HEK293 (cell line): ENCODE measurements around the gene PTGIS.

ENCODE experiments used
- GLIS1 ChIP-seq: fragments of 450-650 bp; formaldehyde crosslinking; IDR thresholded peaks from 2 replicates; pipeline ENCODE4 v1.5.1; 2016; ENCODE audit warnings: missing biosample characterization, missing genetic modification characterization
- KLF7 ChIP-seq: fragments of 450-650 bp; formaldehyde crosslinking; IDR thresholded peaks from 2 replicates; pipeline ENCODE4 v1.5.1; 2016; ENCODE audit warnings: missing biosample characterization, missing genetic modification characterization, borderline replicate concordance
- REPIN1 ChIP-seq: fragments of 450-650 bp; formaldehyde crosslinking; IDR thresholded peaks from 2 replicates; pipeline ENCODE4 v1.5.1; 2017; ENCODE audit warnings: missing biosample characterization, missing genetic modification characterization, low read depth
- TSHZ1 ChIP-seq: fragments of 450-650 bp; formaldehyde crosslinking; IDR thresholded peaks from 2 replicates; pipeline ENCODE4 v1.5.1; 2016; ENCODE audit warnings: missing biosample characterization, missing genetic modification characterization, borderline replicate concordance
- YY2 ChIP-seq: fragments of 450-650 bp; formaldehyde crosslinking; IDR thresholded peaks from 2 replicates; pipeline ENCODE4 v1.5.1; 2016; ENCODE audit warnings: missing biosample characterization, missing genetic modification characterization
- ZBTB17 ChIP-seq: fragments of 450-650 bp; formaldehyde crosslinking; IDR thresholded peaks from 2 replicates; pipeline ENCODE4 v1.5.1; 2016; ENCODE audit warnings: missing biosample characterization, missing genetic modification characterization
- ZBTB21 ChIP-seq: fragments of 450-650 bp; formaldehyde crosslinking; IDR thresholded peaks from 2 replicates; pipeline ENCODE4 v1.5.1; 2017; ENCODE audit warnings: missing biosample characterization, missing genetic modification characterization
- ZBTB48 ChIP-seq: fragments of 450-650 bp; formaldehyde crosslinking; IDR thresholded peaks from 2 replicates; pipeline ENCODE4 v1.5.1; 2016; ENCODE audit warnings: missing biosample characterization, missing genetic modification characterization
- ZNF138 ChIP-seq: fragments of 450-650 bp; formaldehyde crosslinking; IDR thresholded peaks from 2 replicates; pipeline ENCODE4 v1.5.1; 2016; ENCODE audit warnings: missing biosample characterization, missing genetic modification characterization, borderline replicate concordance
- ZNF175 ChIP-seq: fragments of 450-650 bp; formaldehyde crosslinking; IDR thresholded peaks from 2 replicates; pipeline ENCODE4 v1.5.1; 2016; ENCODE audit warnings: missing biosample characterization, missing genetic modification characterization
- ZNF202 ChIP-seq: fragments of 450-650 bp; formaldehyde crosslinking; IDR thresholded peaks from 2 replicates; pipeline ENCODE4 v1.5.1; 2016; ENCODE audit warnings: missing biosample characterization, missing genetic modification characterization, borderline replicate concordance
- ZNF324 ChIP-seq: fragments of 450-650 bp; formaldehyde crosslinking; IDR thresholded peaks from 2 replicates; pipeline ENCODE4 v1.5.1; 2016; ENCODE audit warnings: missing biosample characterization, missing genetic modification characterization
- ZNF354C ChIP-seq: fragments of 450-650 bp; formaldehyde crosslinking; IDR thresholded peaks from 2 replicates; pipeline ENCODE4 v1.5.1; 2016; ENCODE audit warnings: missing biosample characterization, missing genetic modification characterization, low read depth, borderline replicate concordance
- ZNF366 ChIP-seq: fragments of 450-650 bp; formaldehyde crosslinking; conservative IDR thresholded peaks from 2 replicates; pipeline ENCODE4 v1.5.1; 2016; ENCODE audit warnings: missing biosample characterization, missing genetic modification characterization
- ZNF37A ChIP-seq: fragments of 450-650 bp; IDR thresholded peaks from 2 replicates; pipeline ENCODE4 v1.5.1; 2018; ENCODE audit warnings: missing biosample characterization, missing genetic modification characterization
- ZNF391 ChIP-seq: fragments of 450-650 bp; formaldehyde crosslinking; IDR thresholded peaks from 2 replicates; pipeline ENCODE4 v1.5.1; 2016; ENCODE audit warnings: low read depth, missing biosample characterization, missing genetic modification characterization, borderline replicate concordance
- ZNF571 ChIP-seq: fragments of 450-650 bp; formaldehyde crosslinking; IDR thresholded peaks from 2 replicates; pipeline ENCODE4 v1.5.0; 2017; ENCODE audit warnings: missing biosample characterization, missing genetic modification characterization
- ZNF645 ChIP-seq: fragments of 450-650 bp; formaldehyde crosslinking; IDR thresholded peaks from 2 replicates; pipeline ENCODE4; 2016; ENCODE audit warnings: missing biosample characterization, missing genetic modification characterization
- ZNF658 ChIP-seq: fragments of 450-650 bp; formaldehyde crosslinking; IDR thresholded peaks from 2 replicates; pipeline ENCODE4; 2016; ENCODE audit warnings: missing biosample characterization, missing genetic modification characterization
- ZNF76 ChIP-seq: fragments of 450-650 bp; formaldehyde crosslinking; IDR thresholded peaks from 2 replicates; pipeline ENCODE4; 2016; ENCODE audit warnings: low read depth, missing biosample characterization, missing genetic modification characterization, borderline replicate concordance
- ZNF843 ChIP-seq: fragments of 450-650 bp; formaldehyde crosslinking; IDR thresholded peaks from 2 replicates; pipeline ENCODE4 v1.5.1; 2016; ENCODE audit warnings: missing biosample characterization, missing genetic modification characterization
- TF ChIP-seq, protein P1 (sequence below): fragments of 450-650 bp; formaldehyde crosslinking; IDR thresholded peaks from 2 replicates; pipeline ENCODE4 v1.5.1; 2016; ENCODE audit warnings: missing biosample characterization, missing genetic modification characterization
- TF ChIP-seq, protein P2 (sequence below): fragments of 450-650 bp; formaldehyde crosslinking; IDR thresholded peaks from 2 replicates; pipeline ENCODE4 v1.5.1; 2016; ENCODE audit warnings: missing biosample characterization, missing genetic modification characterization

PTGIS gene

GRCh38 chr20:49484180-49485140, 83.5 kb downstream of the PTGIS start (continued):
- no peak for TF ChIP-seq ZNF571 (tag by site-specific recombination)
- no peak for TF ChIP-seq ZNF658 (tag by site-specific recombination)
- no peak for TF ChIP-seq ZBTB21 (tag by site-specific recombination)
- TF ChIP-seq YY2 (tag by site-specific recombination), result no peak
- TF ChIP-seq ZNF324, result no peak; the same call in 1 of the 2 replicates
- TF ChIP-seq ZNF37A (tag by site-specific recombination), result no peak
- 0 out of 2 replicates have a peak, but pooled peaks have one; percentile 36 for TF ChIP-seq ZNF843 (tag by site-specific recombination)
- no peak for TF ChIP-seq TSHZ1 (tag by site-specific recombination)
- TF ChIP-seq KLF7 (tag by site-specific recombination), result no peak
- TF ChIP-seq ZNF391 (tag by site-specific recombination), result peak; percentile 41; the same call in 1 of the 2 replicates
- peak; percentile 38; the same call in 1 of the 2 replicates for TF ChIP-seq ZNF366 (tag by site-specific recombination)
- TF ChIP-seq ZNF175, result no peak
- TF ChIP-seq ZBTB48, result no peak
- peak; percentile 85 for TF ChIP-seq ZBTB17 (tag by site-specific recombination)
- no peak for TF ChIP-seq ZNF138 (tag by site-specific recombination)
- no peak for TF ChIP-seq ZNF354C (tag by site-specific recombination)
- no peak for TF ChIP-seq ZNF645
- TF ChIP-seq ZNF76 (tag by site-specific recombination), result 0 out of 2 replicates have a peak, but pooled peaks have one; percentile 25
- TF ChIP-seq, protein P1, sequence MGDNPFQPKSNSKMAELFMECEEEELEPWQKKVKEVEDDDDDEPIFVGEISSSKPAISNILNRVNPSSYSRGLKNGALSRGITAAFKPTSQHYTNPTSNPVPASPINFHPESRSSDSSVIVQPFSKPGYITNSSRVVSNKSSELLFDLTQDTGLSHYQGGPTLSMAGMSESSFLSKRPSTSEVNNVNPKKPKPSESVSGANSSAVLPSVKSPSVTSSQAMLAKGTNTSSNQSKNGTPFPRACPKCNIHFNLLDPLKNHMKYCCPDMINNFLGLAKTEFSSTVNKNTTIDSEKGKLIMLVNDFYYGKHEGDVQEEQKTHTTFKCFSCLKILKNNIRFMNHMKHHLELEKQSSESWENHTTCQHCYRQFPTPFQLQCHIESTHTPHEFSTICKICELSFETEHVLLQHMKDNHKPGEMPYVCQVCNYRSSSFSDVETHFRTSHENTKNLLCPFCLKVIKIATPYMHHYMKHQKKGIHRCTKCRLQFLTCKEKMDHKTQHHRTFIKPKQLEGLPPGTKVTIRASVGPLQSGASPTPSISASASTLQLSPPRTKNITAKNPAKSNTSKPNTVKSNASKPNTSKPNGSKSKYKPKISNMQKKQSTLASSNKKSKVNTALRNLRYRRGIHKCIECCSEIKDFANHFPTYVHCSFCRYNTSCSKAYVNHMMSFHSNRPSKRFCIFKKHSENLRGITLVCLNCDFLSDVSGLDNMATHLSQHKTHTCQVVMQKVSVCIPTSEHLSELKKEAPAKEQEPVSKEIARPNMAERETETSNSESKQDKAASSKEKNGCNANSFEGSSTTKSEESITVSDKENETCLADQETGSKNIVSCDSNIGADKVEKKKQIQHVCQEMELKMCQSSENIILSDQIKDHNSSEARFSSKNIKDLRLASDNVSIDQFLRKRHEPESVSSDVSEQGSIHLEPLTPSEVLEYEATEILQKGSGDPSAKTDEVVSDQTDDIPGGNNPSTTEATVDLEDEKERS (tag by site-specific recombination), result no peak
- no peak for TF ChIP-seq REPIN1
- TF ChIP-seq GLIS1 (tag by site-specific recombination), result peak; percentile 54
- TF ChIP-seq, protein P2, sequence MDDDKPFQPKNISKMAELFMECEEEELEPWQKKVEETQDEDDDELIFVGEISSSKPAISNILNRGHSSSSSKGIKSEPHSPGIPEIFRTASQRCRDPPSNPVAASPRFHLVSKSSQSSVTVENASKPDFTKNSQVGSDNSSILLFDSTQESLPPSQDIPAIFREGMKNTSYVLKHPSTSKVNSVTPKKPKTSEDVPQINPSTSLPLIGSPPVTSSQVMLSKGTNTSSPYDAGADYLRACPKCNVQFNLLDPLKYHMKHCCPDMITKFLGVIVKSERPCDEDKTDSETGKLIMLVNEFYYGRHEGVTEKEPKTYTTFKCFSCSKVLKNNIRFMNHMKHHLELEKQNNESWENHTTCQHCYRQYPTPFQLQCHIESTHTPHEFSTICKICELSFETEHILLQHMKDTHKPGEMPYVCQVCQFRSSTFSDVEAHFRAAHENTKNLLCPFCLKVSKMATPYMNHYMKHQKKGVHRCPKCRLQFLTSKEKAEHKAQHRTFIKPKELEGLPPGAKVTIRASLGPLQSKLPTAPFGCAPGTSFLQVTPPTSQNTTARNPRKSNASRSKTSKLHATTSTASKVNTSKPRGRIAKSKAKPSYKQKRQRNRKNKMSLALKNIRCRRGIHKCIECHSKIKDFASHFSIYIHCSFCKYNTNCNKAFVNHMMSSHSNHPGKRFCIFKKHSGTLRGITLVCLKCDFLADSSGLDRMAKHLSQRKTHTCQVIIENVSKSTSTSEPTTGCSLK (tag by site-specific recombination), result no peak
- no peak for TF ChIP-seq ZNF202 (tag by site-specific recombination)
- TF ChIP-seq, all 188 proteins: peak for 52
